IMR-90 (cell line): Measurements from ENCODE around the gene SYCP3. TPM values are rescaled to one million over a fixed set of nuclear protein-coding genes. Genes with fewer than 3 reads are reported as not detected.

Source experiments
- ATAC-seq: fragments of 200-7000 bp; cut with Tn5 transposase; 2 replicates; pipeline ENCODE4 v1.9.1; 2020; ENCODE audit warnings: low read depth, mild to moderate bottlenecking, moderate library complexity
- BruUV-seq: library from RNA; stranded (reverse); fragments of 400-500 nt; replicated peaks from 2 replicates; lab custom pipeline; 2021; lab: Mats Ljungman, UMichigan
- CTCF ChIA-PET: fragments of 300-600 bp; formaldehyde crosslinking; extraction: SDS; loops from one replicate; lab custom pipeline; 2021; ENCODE audit warnings: antibody characterized with exemption; lab: Yijun Ruan, JAX
- POLR2A ChIA-PET: fragments of 300-600 bp; sonication (Branson Sonifier 250); formaldehyde crosslinking; loops from one replicate; lab custom pipeline; 2022; ENCODE audit warnings: antibody characterized with exemption; ENCODE audit not compliant: unreplicated experiment; lab: Charles Lee
- DNase-seq: peaks from one replicate; pipeline ENCODE4 v3.0.0; 2013
- H2AFZ ChIP-seq: replicated peaks from 2 replicates; pipeline ENCODE3; 2013; ENCODE audit warnings: low read length, mild to moderate bottlenecking; ENCODE audit not compliant: poor library complexity
- H2AK5ac ChIP-seq: 2 replicates; pipeline ENCODE4 v1.6.1; 2013; ENCODE audit warnings: low read depth, low read length, inconsistent platforms
- H2AK9ac ChIP-seq: replicated peaks from 2 replicates; pipeline ENCODE3; 2013; ENCODE audit warnings: mild to moderate bottlenecking, low read depth, low read length, moderate library complexity; ENCODE audit not compliant: poor library complexity
- H2BK120ac ChIP-seq: 2 replicates; pipeline ENCODE4 v1.6.1; 2013; ENCODE audit warnings: low read depth, low read length, inconsistent platforms
- H2BK15ac ChIP-seq: 3 replicates; pipeline ENCODE4 v1.6.1; 2013; ENCODE audit warnings: low read depth, low read length, inconsistent platforms
- H2BK20ac ChIP-seq: 2 replicates; pipeline ENCODE4 v1.6.1; 2013; ENCODE audit warnings: low read depth, mild to moderate bottlenecking, inconsistent platforms, low read length, moderate library complexity
- H2BK5ac ChIP-seq: 2 replicates; pipeline ENCODE4 v1.6.1; 2013; ENCODE audit warnings: mild to moderate bottlenecking, low read depth, low read length, inconsistent platforms; ENCODE audit not compliant: poor library complexity, severe bottlenecking
- H3K14ac ChIP-seq: replicated peaks from 2 replicates; pipeline ENCODE4 v1.6.1; 2013; ENCODE audit warnings: low read depth, low read length, inconsistent platforms
- H3K18ac ChIP-seq: 2 replicates; pipeline ENCODE4 v1.6.1; 2013; ENCODE audit warnings: low read depth, low read length, control low read depth
- H3K23ac ChIP-seq: 2 replicates; pipeline ENCODE4 v1.6.1; 2013; ENCODE audit warnings: low read depth, low read length, inconsistent platforms
- H3K27ac ChIP-seq: 2 replicates; pipeline ENCODE4 v1.5.1; 2013; ENCODE audit warnings: mild to moderate bottlenecking, control low read depth, low read length; ENCODE audit not compliant: insufficient read depth
- H3K27me3 ChIP-seq: 2 replicates; pipeline ENCODE4 v1.6.1; 2013; ENCODE audit warnings: low read length; ENCODE audit not compliant: control insufficient read depth, insufficient read depth
- H3K36me3 ChIP-seq: 2 replicates; pipeline ENCODE4 v1.6.1; 2013; ENCODE audit warnings: low read length, mixed read lengths; ENCODE audit not compliant: control insufficient read depth, insufficient read depth
- H3K4ac ChIP-seq: 2 replicates; pipeline ENCODE4 v1.6.1; 2013; ENCODE audit warnings: low read depth, low read length, inconsistent platforms
- H3K4me1 ChIP-seq: 2 replicates; pipeline ENCODE4 v1.6.1; 2013; ENCODE audit warnings: low read length, mixed read lengths; ENCODE audit not compliant: control insufficient read depth, insufficient read depth
- H3K4me2 ChIP-seq: 2 replicates; pipeline ENCODE4 v1.6.1; 2013; ENCODE audit warnings: low read depth, mild to moderate bottlenecking, control low read depth, low read length, moderate library complexity
- H3K4me3 ChIP-seq: 2 replicates; pipeline ENCODE4 v1.5.1; 2013; ENCODE audit warnings: low read depth, mild to moderate bottlenecking, control low read depth, low read length, moderate library complexity; ENCODE audit not compliant: insufficient read depth
- H3K56ac ChIP-seq: 2 replicates; pipeline ENCODE4 v1.6.1; 2013; ENCODE audit warnings: low read length, inconsistent platforms; ENCODE audit not compliant: insufficient read depth; ENCODE audit errors: extremely low read depth
- H3K79me1 ChIP-seq, 2 experiments: 2 replicates each; pipeline ENCODE4 v1.6.1; 2013; ENCODE audit warnings: low read length in 2 of 2, inconsistent platforms in 1 of 2, low read depth in 1 of 2
- H3K9ac ChIP-seq: 2 replicates; pipeline ENCODE4 v1.6.1; 2013; ENCODE audit warnings: low read depth, low read length, control low read depth
- H3K9me1 ChIP-seq: 2 replicates; pipeline ENCODE4 v1.6.1; 2013; ENCODE audit warnings: low read length, inconsistent platforms; ENCODE audit not compliant: insufficient read depth
- H3K9me3 ChIP-seq: 2 replicates; pipeline ENCODE4 v1.6.1; 2013; ENCODE audit warnings: low read length; ENCODE audit not compliant: control insufficient read depth, insufficient read depth
- H4K20me1 ChIP-seq: 2 replicates; pipeline ENCODE4 v1.6.1; 2013; ENCODE audit warnings: low read length, inconsistent platforms; ENCODE audit not compliant: insufficient read depth
- H4K5ac ChIP-seq: 2 replicates; pipeline ENCODE4 v1.6.1; 2013; ENCODE audit warnings: mild to moderate bottlenecking, low read depth, low read length, control low read depth
- H4K8ac ChIP-seq, 2 experiments: 2 replicates each; pipeline ENCODE4 v1.6.1; 2013; ENCODE audit warnings: low read depth in 2 of 2, low read length in 2 of 2, control low read depth in 1 of 2, inconsistent platforms in 1 of 2
- H4K91ac ChIP-seq: 2 replicates; pipeline ENCODE4 v1.6.1; 2013; ENCODE audit warnings: low read depth, low read length, inconsistent platforms; ENCODE audit not compliant: insufficient read depth
- BHLHE40 ChIP-seq: fragments of 150-350 bp; IDR thresholded peaks from 2 replicates; pipeline ENCODE4 v1.6.1; 2016; ENCODE audit warnings: mild to moderate bottlenecking, low read depth, low read length
- CEBPB ChIP-seq: IDR thresholded peaks from 2 replicates; pipeline ENCODE4 v1.6.1; 2012; ENCODE audit warnings: low read depth, low read length, improper control_type of control experiment
- ELK1 ChIP-seq: fragments of 150-350 bp; IDR thresholded peaks from 2 replicates; pipeline ENCODE4 v1.6.1; 2016; ENCODE audit warnings: low read depth, mild to moderate bottlenecking, low read length, moderate library complexity, borderline replicate concordance
- MAFK ChIP-seq: IDR thresholded peaks from 2 replicates; pipeline ENCODE4 v1.6.1; 2012; ENCODE audit warnings: low read depth, low read length, improper control_type of control experiment
- MAZ ChIP-seq: IDR thresholded peaks from 2 replicates; pipeline ENCODE4 v1.6.1; 2012; ENCODE audit warnings: low read depth, mild to moderate bottlenecking, low read length, improper control_type of control experiment, moderate library complexity, borderline replicate concordance
- NFE2L2 ChIP-seq: fragments of 150-350 bp; IDR thresholded peaks from 2 replicates; pipeline ENCODE4 v1.6.1; 2016; ENCODE audit warnings: low read depth, mild to moderate bottlenecking, low read length
- POLR2A ChIP-seq: IDR thresholded peaks from 2 replicates; pipeline ENCODE4 v1.6.1; 2012; ENCODE audit warnings: mild to moderate bottlenecking, low read depth, low read length
- RCOR1 ChIP-seq: IDR thresholded peaks from 2 replicates; pipeline ENCODE4 v1.6.1; 2012; ENCODE audit warnings: mild to moderate bottlenecking, low read length, improper control_type of control experiment; ENCODE audit not compliant: insufficient replicate concordance
- RFX5 ChIP-seq: IDR thresholded peaks from 2 replicates; pipeline ENCODE4 v1.8.0; 2012; ENCODE audit warnings: low read depth, mild to moderate bottlenecking, low read length, moderate library complexity
- WGBS, 2 experiments: methylation state at CpG; one replicate each; pipeline versions ENCODE4 v1.1.5 to v1.1.7; 2013; ENCODE audit warnings: missing lambda C conversion rate in 2 of 2; ENCODE audit not compliant: insufficient read length in 1 of 2; ENCODE audit errors: extremely low coverage in 2 of 2; 5-methylcytosine and 5-hydroxymethylcytosine counted together
- dilution Hi-C: fragments of 300-500 bp; cut with HindIII; formaldehyde crosslinking; loops from one replicate; pipeline ENCODE4 v1.14.3; 2018; ENCODE audit warnings: low sequenced_read_pairs; ENCODE audit not compliant: unreplicated experiment
- in situ Hi-C: fragments of 300-500 bp; cut with MboI; formaldehyde crosslinking; loops from 3 replicates; pipeline ENCODE4 v1.14.3; 2019; ENCODE audit warnings: low sequenced_read_pairs, inconsistent platforms, mixed read lengths
- intact Hi-C: fragments of 100-400 bp; cut with micrococcal nuclease; formaldehyde crosslinking; loops from 2 replicates; pipeline ENCODE4 v1.10.0; 2022
- polyA plus RNA-seq, 3 experiments: library from polyadenylated mRNA; depleted of rRNA; stranded (reverse); fragments of >200 nt; gene quantifications; 2 replicates each; pipeline ENCODE4 v1.2.3, GENCODE V29; 2012; ENCODE audit warnings: low replicate concordance in 1 of 3
- total RNA-seq: library from RNA; depleted of rRNA; stranded (reverse); fragments of >200 nt; gene quantifications from 2 replicates; pipeline ENCODE4 v1.2.3, GENCODE V29; 2012
- TF ChIP-seq, protein P1 (sequence below): conservative IDR thresholded peaks from 2 replicates; pipeline ENCODE4 v1.5.1; 2012; ENCODE audit warnings: mild to moderate bottlenecking, low read depth, low read length, improper control_type of control experiment

SYCP3 gene
- total and polyA plus RNA-seq, 2 of the 4 experiments (the other 2 are of a cell fraction): 0.07 TPM; not detected in 1

DNA sequence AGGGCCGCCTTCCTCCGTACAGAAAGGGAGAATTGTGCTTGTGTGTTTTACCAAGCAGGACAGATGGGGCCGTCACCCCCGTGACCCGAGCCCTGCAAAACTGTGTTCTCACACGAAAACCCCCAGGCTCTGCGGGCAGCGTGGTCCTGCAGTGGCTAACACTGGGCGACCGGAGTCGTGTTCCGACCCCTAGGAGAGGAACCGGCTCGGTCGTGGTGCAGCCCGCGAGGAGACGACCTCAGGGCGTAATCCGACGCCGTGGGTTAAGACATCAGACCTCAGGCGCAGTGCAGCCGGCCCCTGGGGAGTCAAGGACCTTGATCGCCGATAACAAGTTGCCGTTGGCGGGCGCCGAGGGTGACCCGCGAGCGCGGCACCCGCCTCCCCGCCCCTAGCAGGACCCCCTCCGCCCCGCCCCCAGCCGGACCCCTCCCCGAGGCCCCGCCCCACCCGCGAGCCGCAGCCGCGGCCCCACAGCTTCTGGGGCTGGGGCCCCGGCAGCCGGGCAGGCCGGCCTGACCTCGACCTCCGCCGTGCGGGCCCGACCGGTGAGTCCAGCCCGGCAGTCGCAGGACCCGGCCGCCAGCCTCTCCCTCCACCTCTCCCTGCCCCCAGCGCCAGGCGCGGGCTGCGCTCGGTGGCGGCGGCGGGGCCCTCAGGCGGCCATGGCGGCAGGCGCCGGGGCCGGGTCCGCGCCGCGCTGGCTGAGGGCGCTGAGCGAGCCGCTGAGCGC, 41.9 kb downstream of the SYCP3 start, which contains the start of gene CHPT1:
Gene CHPT1, plus strand, starts transcription at position 444 of the 733 bp plus-strand sequence. Its CDS starts 222 bp downstream, at position 666.
- peak within 1 kb of the TSS; percentile 35 for H2BK120ac ChIP-seq
- H3K36me3 ChIP-seq: no peaks in the 10 kb centered on the region
- H4K8ac ChIP-seq: peak within 1 kb of the TSS in 1 of 2 experiments; percentile 75; a peak in 1 of 4 replicates
- H3K4me3 ChIP-seq: peak within 1 kb of the TSS; percentile 99
- H4K20me1 ChIP-seq: no peaks in the 10 kb centered on the region
- POLR2A ChIA-PET: no interaction called here
- H3K4me1 ChIP-seq: peaks cover 7% of the 10 kb centered on the region
- peak within 1 kb of the TSS; percentile 87 for H3K9ac ChIP-seq
- H3K4ac ChIP-seq: peak within 1 kb of the TSS; percentile 21
- H3K9me3 ChIP-seq: peaks cover 2% of the 10 kb centered on the region
- H2AK5ac ChIP-seq: no peak within 1 kb of the TSS
- H4K5ac ChIP-seq: peak within 1 kb of the TSS; percentile 61; the same call in 1 of the 2 replicates
- WGBS, 2 experiments: 0% methylated on average over 16 of the region's 80 CpGs; no CpG with 5 or more reads in 1 of the 2 experiments
- H3K23ac ChIP-seq: peak within 1 kb of the TSS; percentile 94
- intact Hi-C loops (loop anchor here (2.0 kb wide), 1 partner anchor 283 kb away; no protein-coding TSS in a partner anchor), dilution Hi-C loops (no loop called here), in situ Hi-C loops (no loop called here)
- DNase-seq (peak; percentile 38), ATAC-seq (peak; percentile 86)
- H2AK9ac ChIP-seq: peak within 1 kb of the TSS; percentile 76
- CTCF ChIA-PET: no interaction called here
- TF ChIP-seq NFE2L2 (no peak), MAFK (no peak), CEBPB (no peak), BHLHE40 (no peak), ELK1 (no peak), RFX5 (no peak), RCOR1 (no peak), MAZ (peak; percentile 50; the same call in 1 of the 2 replicates), POLR2A (no peak)
- TF ChIP-seq, protein P1, sequence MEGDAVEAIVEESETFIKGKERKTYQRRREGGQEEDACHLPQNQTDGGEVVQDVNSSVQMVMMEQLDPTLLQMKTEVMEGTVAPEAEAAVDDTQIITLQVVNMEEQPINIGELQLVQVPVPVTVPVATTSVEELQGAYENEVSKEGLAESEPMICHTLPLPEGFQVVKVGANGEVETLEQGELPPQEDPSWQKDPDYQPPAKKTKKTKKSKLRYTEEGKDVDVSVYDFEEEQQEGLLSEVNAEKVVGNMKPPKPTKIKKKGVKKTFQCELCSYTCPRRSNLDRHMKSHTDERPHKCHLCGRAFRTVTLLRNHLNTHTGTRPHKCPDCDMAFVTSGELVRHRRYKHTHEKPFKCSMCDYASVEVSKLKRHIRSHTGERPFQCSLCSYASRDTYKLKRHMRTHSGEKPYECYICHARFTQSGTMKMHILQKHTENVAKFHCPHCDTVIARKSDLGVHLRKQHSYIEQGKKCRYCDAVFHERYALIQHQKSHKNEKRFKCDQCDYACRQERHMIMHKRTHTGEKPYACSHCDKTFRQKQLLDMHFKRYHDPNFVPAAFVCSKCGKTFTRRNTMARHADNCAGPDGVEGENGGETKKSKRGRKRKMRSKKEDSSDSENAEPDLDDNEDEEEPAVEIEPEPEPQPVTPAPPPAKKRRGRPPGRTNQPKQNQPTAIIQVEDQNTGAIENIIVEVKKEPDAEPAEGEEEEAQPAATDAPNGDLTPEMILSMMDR: 0 out of 2 replicates have a peak, but pooled peaks have one; percentile 2
- peak within 1 kb of the TSS; percentile 38 for H4K91ac ChIP-seq
- peak within 1 kb of the TSS; percentile 69 for H2BK5ac ChIP-seq
- H3K27me3 ChIP-seq: no peaks in the 10 kb centered on the region
- no peaks in the 10 kb centered on the region for H3K9me1 ChIP-seq
- H3K56ac ChIP-seq: peak within 1 kb of the TSS; percentile 48
- 0 out of 2 replicates have a peak within 1 kb of the TSS, but pooled peaks have one; percentile 49 for H3K14ac ChIP-seq
- peak within 1 kb of the TSS; percentile 77; the same call in 2 of the 3 replicates for H2BK15ac ChIP-seq
- peak within 1 kb of the TSS; percentile 97 for H2AFZ ChIP-seq
- peaks cover 3 to 5% of the 10 kb centered on the region in 2 experiments; a peak in 2 of 4 replicates for H3K79me1 ChIP-seq
- H3K27ac ChIP-seq: peak within 1 kb of the TSS; percentile 91
- peak within 1 kb of the TSS; percentile 9; the same call in 1 of the 2 replicates for H2BK20ac ChIP-seq
- H3K18ac ChIP-seq: peak within 1 kb of the TSS; percentile 77; the same call in 1 of the 2 replicates
- H3K4me2 ChIP-seq: peak within 1 kb of the TSS; percentile 99
- no TSS peak for BruUV-seq
